Esophagus muscularis mucosa (tissue), 4 donors: Measurements from ENCODE around the gene DAZAP1. TPM values are rescaled to one million over a fixed set of nuclear protein-coding genes. Genes with fewer than 3 reads are reported as not detected.

ENCODE experiments used
- DNase-seq: peaks from one replicate; pipeline ENCODE4 v3.0.0-alpha.2; 2017; ENCODE audit errors: extremely low spot score
- H3K27ac ChIP-seq, 4 donors: fragments of 200-600 bp; sonication (generic); replicated peaks in 1 of 4; 1 replicate in 3 of 4; 2 replicates in 1 of 4; pipeline ENCODE4 v1.5.1; 2016 to 2019; ENCODE audit warnings: mild to moderate bottlenecking in 1 of 4
- H3K27me3 ChIP-seq, 4 donors: fragments of 200-600 bp; sonication (generic); one replicate each; pipeline versions ENCODE4 v1.5.1 to v1.6.0; 2016 to 2019
- H3K36me3 ChIP-seq, 4 donors: fragments of 200-600 bp; sonication (generic); one replicate each; pipeline ENCODE4 v1.5.1; 2016 to 2019
- H3K4me1 ChIP-seq, 4 donors: fragments of 200-600 bp; sonication (generic); one replicate each; pipeline ENCODE4 v1.5.1; 2016 to 2019
- H3K4me3 ChIP-seq, 4 donors: fragments of 200-600 bp; sonication (generic); 1 replicate in 2 of 4; 2 replicates in 2 of 4; pipeline ENCODE4 v1.5.1; 2016 to 2019; ENCODE audit warnings: mild to moderate bottlenecking in 4 of 4, moderate library complexity in 1 of 4
- H3K9me3 ChIP-seq, 4 donors: fragments of 200-600 bp; sonication (generic); 1 replicate in 3 of 4; 2 replicates in 1 of 4; pipeline ENCODE4 v1.5.1; 2016 to 2019
- CTCF ChIP-seq, 3 experiments: fragments of 200-600 bp in 2 of 3; fragments of 450-650 bp in 1 of 3; sonication (generic) in 2 of 3; IDR thresholded peaks; one replicate each; pipeline ENCODE4 v1.5.1; 2017 to 2019; ENCODE audit warnings: antibody characterized with exemption in 3 of 3, mild to moderate bottlenecking in 2 of 3, moderate library complexity in 1 of 3
- EP300 ChIP-seq: sonication (generic); formaldehyde crosslinking; IDR thresholded peaks from one replicate; pipeline ENCODE4 v1.6.1; 2017; ENCODE audit warnings: antibody characterized with exemption
- POLR2A ChIP-seq: fragments of 450-650 bp; IDR thresholded peaks from one replicate; pipeline ENCODE4 v1.6.1; 2017; ENCODE audit warnings: antibody characterized with exemption, moderate library complexity, mild to moderate bottlenecking, low read depth
- POLR2AphosphoS5 ChIP-seq, 2 donors: sonication (generic); formaldehyde crosslinking; IDR thresholded peaks; one replicate each; pipeline ENCODE4 v1.6.1; 2017; ENCODE audit warnings: antibody characterized with exemption in 2 of 2
- WGBS: methylation state at CpG from one replicate; pipeline ENCODE4 v1.1.5; 2018; 5-methylcytosine and 5-hydroxymethylcytosine counted together
- intact Hi-C: fragments of 100-400 bp; cut with DNase I; formaldehyde crosslinking; loops from one replicate; pipeline ENCODE4 v1.15.1; 2023
- total RNA-seq, 4 donors: library from RNA; depleted of rRNA; stranded (reverse); fragments of >200 nt; gene quantifications; one replicate each; pipeline versions ENCODE4 v1.1.0 to v1.2.1, GENCODE V29; 2016

DAZAP1 gene
- total RNA-seq, 4 donors from 2014 or later = 44.9 to 79.4 (median 52.9) TPM

- 36% methylated on average over 12 of the region's 28 CpGs for WGBS
- intact Hi-C loops = no loop called here
- H3K4me1 ChIP-seq = peaks cover 57 to 88% (median 79%) of the 10 kb centered on the region in 4 donors
- H3K27me3 ChIP-seq = peaks cover 32 to 97% (median 66%) of the 10 kb centered on the region in 4 donors
- no peak for TF ChIP-seq EP300
- no peak for TF ChIP-seq CTCF (IDR thresholded peaks at IDR 0.05)
- no peak for TF ChIP-seq POLR2AphosphoS5 (IDR thresholded peaks at IDR 0.05)
- TF ChIP-seq POLR2A = no peak
- H3K9me3 ChIP-seq = no peaks in the 10 kb centered on the region
- H3K27ac ChIP-seq = no peak overlapping the region
- H3K4me3 ChIP-seq = peak overlapping the region; percentile 46 to 59 (median 49)
- H3K36me3 ChIP-seq = peaks cover 0 to 25% (median 14%) of the 10 kb centered on the region in 4 donors
- no peak for DNase-seq
Measured at GRCh38 chr19:1471010-1471514, 63.7 kb downstream of the DAZAP1 start.

- peaks cover 32 to 91% (median 60%) of the 10 kb centered on the region in 4 donors for H3K27me3 ChIP-seq
- DNase-seq = no peak
- intact Hi-C loops = no loop called here
- peaks cover 0 to 29% (median 16%) of the 10 kb centered on the region in 4 donors for H3K36me3 ChIP-seq
- peak overlapping the region in 3 of 4 donors; percentile 49 to 59 (median 49) for H3K4me3 ChIP-seq
- H3K4me1 ChIP-seq = peaks cover 51 to 88% (median 76%) of the 10 kb centered on the region in 4 donors
- WGBS = 40% methylated on average over 15 of the region's 24 CpGs
- H3K9me3 ChIP-seq = no peaks in the 10 kb centered on the region
- no peak for TF ChIP-seq POLR2AphosphoS5 (IDR thresholded peaks at IDR 0.05)
- no peak for TF ChIP-seq CTCF (IDR thresholded peaks at IDR 0.05)
- TF ChIP-seq POLR2A = no peak
- no peak for TF ChIP-seq EP300
- H3K27ac ChIP-seq = no peak overlapping the region
Measured at GRCh38 chr19:1471515-1472160, 64.3 kb downstream of the DAZAP1 start.

- H3K4me3 ChIP-seq = no peak overlapping the region
- peaks cover 0 to 37% (median 16%) of the 10 kb centered on the region in 4 donors for H3K36me3 ChIP-seq
- H3K27ac ChIP-seq = no peak overlapping the region
- TF ChIP-seq CTCF (IDR thresholded peaks at IDR 0.05) = no peak
- H3K4me1 ChIP-seq = peaks cover 43 to 85% (median 73%) of the 10 kb centered on the region in 4 donors
- no peaks in the 10 kb centered on the region for H3K9me3 ChIP-seq
- no peak for DNase-seq
- 63% methylated on average over 12 of the region's 44 CpGs for WGBS
- peaks cover 32 to 83% (median 54%) of the 10 kb centered on the region in 4 donors for H3K27me3 ChIP-seq
- intact Hi-C loops = no loop called here
Measured at GRCh38 chr19:1472231-1473084, 65.1 kb downstream of the DAZAP1 start.

GRCh38 chr19:1473085-1473851, 65.9 kb downstream of the DAZAP1 start:
- Histone ChIP-seq H3K27ac (no peak overlapping the region), H3K4me3 (no peak overlapping the region), H3K9me3 (no peaks in the 10 kb centered on the region), H3K27me3 (peaks cover 32 to 74% (median 46%) of the 10 kb centered on the region in 4 donors), H3K4me1 (peaks cover 41 to 85% (median 73%) of the 10 kb centered on the region in 4 donors), H3K36me3 (peaks cover 0 to 37% (median 16%) of the 10 kb centered on the region in 4 donors)
- intact Hi-C loops = no loop called here
- DNase-seq = no peak
- TF ChIP-seq POLR2AphosphoS5 (IDR thresholded peaks at IDR 0.05) (no peak), POLR2A (no peak), EP300 (no peak), CTCF (IDR thresholded peaks at IDR 0.05) (no peak)
- WGBS = 78% methylated on average over 20 of the region's 20 CpGs
